Esophagus squamous epithelium (tissue), 5 donors: ENCODE measurements around the gene TWIST2. TPM values are rescaled to one million over a fixed set of nuclear protein-coding genes. Genes with fewer than 3 reads are reported as not detected.

ENCODE experiments used
- DNase-seq: peaks from one replicate; lab custom pipeline; 2025; lab: John Stamatoyannopoulos, UW
- H3K27ac ChIP-seq, 4 donors: fragments of 200-600 bp; sonication (generic); one replicate each; pipeline ENCODE4 v1.5.1; 2016 to 2019; ENCODE audit warnings: mild to moderate bottlenecking in 1 of 4
- H3K27me3 ChIP-seq, 4 donors: fragments of 200-600 bp; sonication (generic); 1 replicate in 3 of 4; 2 replicates in 1 of 4; pipeline versions ENCODE4 v1.5.1 to v1.6.0; 2017 to 2021; ENCODE audit warnings: antibody characterized with exemption in 1 of 4
- H3K36me3 ChIP-seq, 3 donors: fragments of 200-600 bp; sonication (generic); one replicate each; pipeline ENCODE4 v1.5.1; 2016 to 2019
- H3K4me1 ChIP-seq, 3 donors: fragments of 200-600 bp; sonication (generic); one replicate each; pipeline ENCODE4 v1.5.1; 2017 to 2019
- H3K4me3 ChIP-seq, 4 donors: fragments of 200-600 bp; sonication (generic); 1 replicate in 3 of 4; 2 replicates in 1 of 4; pipeline ENCODE4 v1.5.1; 2016 to 2019; ENCODE audit warnings: mild to moderate bottlenecking in 2 of 4, moderate library complexity in 1 of 4
- H3K9me3 ChIP-seq, 3 donors: fragments of 200-600 bp; sonication (generic); one replicate each; pipeline ENCODE4 v1.5.1; 2016 to 2019
- CTCF ChIP-seq, 6 experiments: fragments of 450-650 bp in 4 of 6; fragments of 200-600 bp in 2 of 6; sonication (generic) in 2 of 6; IDR thresholded peaks; one replicate each; pipeline ENCODE4 v1.5.1; 2016 to 2019; ENCODE audit warnings: antibody characterized with exemption in 6 of 6, mild to moderate bottlenecking in 4 of 6, moderate library complexity in 4 of 6
- POLR2A ChIP-seq, 4 donors: fragments of 450-650 bp; IDR thresholded peaks; one replicate each; pipeline ENCODE4 v1.6.1; 2017; ENCODE audit warnings: antibody characterized with exemption in 4 of 4, mild to moderate bottlenecking in 4 of 4, moderate library complexity in 3 of 4
- WGBS, 2 donors: methylation state at CpG; one replicate each; pipeline ENCODE4 v1.1.5; 2018; 5-methylcytosine and 5-hydroxymethylcytosine counted together
- intact Hi-C: fragments of 100-400 bp; cut with DNase I; formaldehyde crosslinking; loops from one replicate; pipeline ENCODE4 v1.15.0; 2022
- total RNA-seq, 4 donors: library from RNA; depleted of rRNA; stranded (reverse); fragments of >200 nt; gene quantifications; one replicate each; pipeline ENCODE4 v1.1.0, GENCODE V29; 2016
- donor health status: DM: yes; HTN: yes; CAD: no.

The TWIST2 gene
- total RNA-seq, 4 donors from 2014 or later, result 3.1 to 33.0 (median 4.9) TPM

GRCh38 chr2:238839428-238839827 lies 8.5 kb upstream of the TWIST2 start:
- TF ChIP-seq CTCF (IDR thresholded peaks at IDR 0.05) (no peak), POLR2A (IDR thresholded peaks at IDR 0.05) (no peak)
- H3K4me3 ChIP-seq, result no peak overlapping the region
- H3K4me1 ChIP-seq, result no peaks in the 10 kb centered on the region
- no peak for DNase-seq
- H3K36me3 ChIP-seq, result no peaks in the 10 kb centered on the region
- H3K27ac ChIP-seq, result no peak overlapping the region
- H3K9me3 ChIP-seq, result no peaks in the 10 kb centered on the region
- peaks cover 0 to 36% (median 0%) of the 10 kb centered on the region in 4 donors for H3K27me3 ChIP-seq
- 95 to 96% methylated on average over 2 of the region's 2 CpGs for WGBS, 2 donors
- intact Hi-C loops, result no loop called here

GRCh38 chr2:238841542-238842164 lies 6.2 kb upstream of the TWIST2 start:
- Histone ChIP-seq H3K4me3 (no peak overlapping the region), H3K27me3 (peaks cover 0 to 46% (median 2%) of the 10 kb centered on the region in 4 donors), H3K9me3 (no peaks in the 10 kb centered on the region), H3K27ac (no peak overlapping the region), H3K36me3 (no peaks in the 10 kb centered on the region), H3K4me1 (peaks cover 0 to 5% (median 1%) of the 10 kb centered on the region in 3 donors)
- no peak for DNase-seq
- WGBS, 2 donors, result 71 to 74% methylated on average over 3 to 6 of the region's 10 CpGs
- intact Hi-C loops, result no loop called here
- no peak for TF ChIP-seq POLR2A (IDR thresholded peaks at IDR 0.05)
- no peak for TF ChIP-seq CTCF (IDR thresholded peaks at IDR 0.05)

GRCh38 chr2:238843476-238843875 lies 4.4 kb upstream of the TWIST2 start:
- H3K27ac ChIP-seq, result no peak overlapping the region
- H3K4me3 ChIP-seq, result no peak overlapping the region
- peaks cover 6 to 23% (median 12%) of the 10 kb centered on the region in 3 donors for H3K4me1 ChIP-seq
- intact Hi-C loops, result no loop called here
- no peaks in the 10 kb centered on the region for H3K36me3 ChIP-seq
- 42 to 53% methylated on average over 2 to 3 of the region's 3 CpGs for WGBS, 2 donors
- H3K27me3 ChIP-seq, result peaks cover 0 to 64% (median 10%) of the 10 kb centered on the region in 4 donors
- no peaks in the 10 kb centered on the region for H3K9me3 ChIP-seq
- no peak for DNase-seq
- TF ChIP-seq CTCF (IDR thresholded peaks at IDR 0.05) (no peak), POLR2A (IDR thresholded peaks at IDR 0.05) (no peak)

GRCh38 chr2:238845583-238846377 lies 2.1 kb upstream of the TWIST2 start:
- TF ChIP-seq CTCF (IDR thresholded peaks at IDR 0.05) (no peak), POLR2A (IDR thresholded peaks at IDR 0.05) (no peak)
- Histone ChIP-seq H3K4me1 (peaks cover 11 to 35% (median 12%) of the 10 kb centered on the region in 3 donors), H3K27me3 (peaks cover 0 to 83% (median 23%) of the 10 kb centered on the region in 4 donors), H3K36me3 (no peaks in the 10 kb centered on the region), H3K27ac (peak overlapping the region; percentile 74 to 95 (median 88)), H3K4me3 (peak overlapping the region in 3 of 4 donors; percentile 48 to 81 (median 67)), H3K9me3 (no peaks in the 10 kb centered on the region)
- no peak for DNase-seq
- WGBS, 2 donors, result 54 to 69% methylated on average over 15 to 17 of the region's 21 CpGs
- intact Hi-C loops, result no loop called here

- WGBS, 2 donors, result 50 to 54% methylated on average over 3 to 12 of the region's 19 CpGs
- Histone ChIP-seq H3K4me3 (peak overlapping the region in 3 of 4 donors; percentile 48 to 81 (median 67)), H3K36me3 (no peaks in the 10 kb centered on the region), H3K9me3 (no peaks in the 10 kb centered on the region), H3K27me3 (peaks cover 0 to 88% (median 23%) of the 10 kb centered on the region in 4 donors), H3K27ac (peak overlapping the region; percentile 74 to 95 (median 88)), H3K4me1 (peaks cover 11 to 35% (median 12%) of the 10 kb centered on the region in 3 donors)
- DNase-seq, result no peak
- TF ChIP-seq CTCF (IDR thresholded peaks at IDR 0.05) (no peak), POLR2A (IDR thresholded peaks at IDR 0.05) (no peak)
- intact Hi-C loops, result no loop called here
Measured at GRCh38 chr2:238846378-238846627, 1.6 kb upstream of the TWIST2 start.
